Muscle of arm (tissue), 12 donors: Measurements from ENCODE around the gene AATF. TPM values are rescaled to one million over a fixed set of nuclear protein-coding genes. Genes with fewer than 3 reads are reported as not detected.
A peak's percentile ranks its signal among the peaks of the same experiment; 100 is the strongest.

Experiments
- DNase-seq: peaks from one replicate; pipeline ENCODE4 v3.0.0-alpha.2; 2013
- polyA plus RNA-seq, 12 donors: library from polyadenylated mRNA; unstranded; fragments of 120-200 nt; gene quantifications; one replicate each; pipeline ENCODE4 v1.2.1, GENCODE V29; 2013; ENCODE audit not compliant: insufficient read length in 12 of 12

AATF gene
- polyA plus RNA-seq, 12 donors = 19.8 to 54.2 (median 22.9) TPM; not detected in 1

DNA sequence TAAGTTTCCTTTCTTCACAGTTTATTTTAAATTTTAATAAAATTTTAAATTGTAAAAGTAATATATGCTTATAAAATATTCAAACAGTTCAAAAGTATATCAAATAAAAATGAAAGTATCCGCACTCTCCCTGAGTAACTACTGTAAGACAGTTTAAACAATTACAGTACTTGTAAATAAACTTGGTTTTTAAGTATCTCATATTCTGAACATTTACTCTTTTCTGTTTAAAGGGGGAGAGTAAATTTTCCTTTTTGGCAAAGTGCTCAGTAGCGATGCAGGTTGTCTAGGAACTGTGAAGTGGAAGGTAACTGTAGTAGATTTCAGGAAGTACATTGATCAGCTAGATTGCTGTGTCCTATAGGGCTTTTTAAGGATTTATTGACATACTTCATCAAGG lies 28.8 kb downstream of the AATF start:
- DNase-seq = no peak

DNA sequence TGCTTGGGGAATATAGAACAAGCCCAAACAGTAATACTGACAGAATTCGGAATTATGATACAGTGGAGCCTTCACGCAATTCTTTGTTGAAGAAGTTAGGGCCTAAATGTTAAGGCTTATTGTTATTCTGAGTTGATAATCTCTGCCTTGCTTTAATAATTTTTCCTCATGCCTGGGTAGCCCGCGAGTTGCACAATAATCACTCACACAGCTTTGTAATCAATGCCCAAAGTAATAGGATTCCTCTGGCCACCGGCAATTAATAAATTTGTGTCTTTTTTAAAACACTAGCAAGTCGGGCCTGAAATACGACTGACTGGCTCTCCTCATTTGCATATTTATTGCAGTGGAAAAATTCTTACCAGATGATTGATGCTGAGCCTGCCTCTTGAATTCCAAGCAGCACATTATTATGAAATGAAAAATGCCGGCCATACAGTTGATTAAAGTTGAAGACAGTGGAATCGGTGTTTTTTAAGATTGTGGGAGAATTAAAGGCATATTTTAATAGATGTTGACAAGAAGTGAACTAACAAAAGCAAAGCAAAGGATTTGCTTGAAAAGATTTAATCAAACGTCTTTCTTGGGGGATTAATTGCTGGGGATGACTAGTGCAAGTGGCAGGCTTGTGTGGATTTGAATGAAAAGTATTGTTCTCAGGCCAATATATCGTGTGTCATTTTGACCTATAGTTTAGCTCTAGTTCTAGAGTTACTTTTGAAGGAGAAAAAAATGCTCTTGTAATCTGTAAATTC lies 30.2 kb downstream of the AATF start:
- no peak for DNase-seq

GRCh38 chr17:36979565-36979941 lies 30.8 kb downstream of the AATF start:
- DNase-seq = no peak

DNA sequence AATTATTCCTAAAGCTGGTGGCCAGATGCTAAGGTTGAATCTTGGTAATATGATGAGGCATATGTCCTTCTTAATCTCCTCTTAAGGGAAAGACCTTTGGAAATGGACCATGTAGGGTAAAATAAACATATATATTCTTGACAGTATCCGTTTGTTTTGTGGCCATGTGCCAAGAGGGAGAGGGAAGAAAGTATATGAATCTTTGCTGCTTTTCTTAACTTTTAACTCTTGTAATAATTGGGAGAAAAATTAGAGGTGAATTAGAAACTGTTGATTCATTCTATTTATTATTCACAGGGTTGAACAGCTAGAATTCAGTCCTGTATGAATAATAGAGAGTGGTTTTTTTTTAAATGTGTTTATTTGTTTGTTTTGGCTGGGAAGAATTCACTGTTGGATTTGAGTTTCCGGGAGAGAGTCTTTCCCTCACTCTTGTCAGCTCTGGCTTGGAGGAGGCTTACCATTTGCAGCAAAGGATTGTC lies 31.6 kb downstream of the AATF start:
- DNase-seq = peak; percentile 5

GRCh38 chr17:36983618-36984017 lies 34.9 kb downstream of the AATF start:
- no peak for DNase-seq

DNA sequence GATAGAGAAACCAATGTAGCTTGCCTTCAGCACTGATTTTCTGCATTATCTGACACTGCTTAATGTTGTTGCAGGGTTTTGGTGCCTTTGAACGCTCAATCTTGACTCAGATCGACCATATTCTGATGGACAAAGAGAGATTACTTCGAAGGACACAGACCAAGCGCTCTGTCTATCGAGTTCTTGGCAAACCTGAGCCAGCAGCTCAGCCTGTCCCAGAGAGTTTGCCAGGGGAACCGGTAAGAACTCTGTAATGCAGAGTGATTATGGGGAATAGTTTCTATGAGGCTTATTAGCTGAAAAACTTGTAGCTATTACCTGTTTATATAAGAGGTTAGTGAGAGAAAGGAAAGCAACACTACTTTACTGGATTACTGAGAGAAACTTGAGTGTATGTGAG lies 40.4 kb downstream of the AATF start:
- DNase-seq = no peak

- DNase-seq = no peak
Measured at GRCh38 chr17:36992701-36993100, 43.9 kb downstream of the AATF start.

GRCh38 chr17:36993227-36993626 lies 44.5 kb downstream of the AATF start:
- DNase-seq = no peak

- DNase-seq = no peak
Measured at GRCh38 chr17:36994438-36994837, 45.7 kb downstream of the AATF start.

DNA sequence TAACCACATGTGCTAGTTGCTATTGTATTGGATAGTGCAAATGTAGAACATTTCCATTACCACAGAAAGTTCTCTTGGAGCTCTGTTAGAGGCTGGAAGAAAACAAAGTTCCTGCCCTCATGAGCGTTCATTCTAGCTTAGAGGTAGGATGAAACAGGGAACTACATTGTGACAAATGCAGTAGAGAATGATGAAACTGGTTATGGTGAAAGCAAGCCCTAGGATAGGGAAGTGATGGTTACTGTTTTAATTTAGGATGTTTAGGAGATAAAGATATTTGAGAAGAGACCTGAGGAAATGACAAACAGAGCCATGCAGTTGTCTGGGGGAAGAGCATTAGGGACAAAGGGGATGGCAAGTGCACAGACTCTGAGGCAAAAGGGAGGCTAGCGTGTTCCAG lies 50.7 kb downstream of the AATF start:
- no peak for DNase-seq

- no peak for DNase-seq
Measured at GRCh38 chr17:37016780-37017179, 68.0 kb downstream of the AATF start.

DNA sequence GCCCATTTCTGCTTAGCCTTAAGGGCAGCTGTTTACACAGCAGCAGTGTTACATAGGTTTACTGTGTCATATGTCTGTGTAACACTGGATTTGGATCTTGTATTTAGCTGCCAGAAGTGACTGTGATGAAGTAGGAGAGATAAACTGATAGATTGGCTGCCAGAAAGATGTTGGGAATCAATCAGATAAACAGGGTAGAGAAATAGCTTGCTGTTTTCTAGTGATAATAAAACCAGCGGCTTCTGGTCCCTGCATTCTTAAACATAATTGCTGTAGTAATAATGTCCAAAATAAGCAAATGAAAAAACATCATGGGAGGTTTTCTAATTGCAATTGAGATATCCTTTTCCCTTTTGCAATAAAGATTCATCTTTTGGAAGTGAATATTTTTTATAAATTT lies 68.7 kb downstream of the AATF start:
- DNase-seq = no peak

DNA sequence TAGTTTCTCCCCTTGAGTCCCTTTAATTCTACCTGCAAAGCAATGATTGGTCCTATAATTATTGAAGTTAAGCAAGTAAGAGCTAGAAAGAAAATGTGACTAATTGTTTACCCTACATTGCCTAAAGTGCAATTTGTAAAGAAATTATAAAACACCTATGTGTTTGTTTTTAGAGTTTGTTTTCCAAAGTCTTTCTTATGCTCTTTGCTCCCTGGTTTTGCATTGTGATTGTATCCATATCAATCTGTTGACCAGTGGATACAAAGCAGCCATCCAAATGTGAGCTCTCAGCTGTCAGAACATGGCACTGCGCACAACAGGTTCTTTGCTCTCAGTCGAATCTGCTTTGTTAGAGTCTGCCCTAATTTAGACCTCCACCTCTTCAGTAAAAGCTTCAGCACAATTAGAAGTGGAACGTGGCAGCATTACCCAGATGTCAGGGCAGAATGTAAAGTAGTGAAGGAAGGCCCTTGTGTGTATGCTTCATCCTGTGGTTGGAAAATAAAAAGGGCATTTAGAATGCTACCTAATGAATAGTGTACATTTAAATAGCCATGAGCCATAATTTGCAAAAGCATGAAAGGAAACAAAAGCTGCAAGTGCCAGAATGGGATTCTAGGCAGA lies 70.5 kb downstream of the AATF start:
- DNase-seq = no peak

DNA sequence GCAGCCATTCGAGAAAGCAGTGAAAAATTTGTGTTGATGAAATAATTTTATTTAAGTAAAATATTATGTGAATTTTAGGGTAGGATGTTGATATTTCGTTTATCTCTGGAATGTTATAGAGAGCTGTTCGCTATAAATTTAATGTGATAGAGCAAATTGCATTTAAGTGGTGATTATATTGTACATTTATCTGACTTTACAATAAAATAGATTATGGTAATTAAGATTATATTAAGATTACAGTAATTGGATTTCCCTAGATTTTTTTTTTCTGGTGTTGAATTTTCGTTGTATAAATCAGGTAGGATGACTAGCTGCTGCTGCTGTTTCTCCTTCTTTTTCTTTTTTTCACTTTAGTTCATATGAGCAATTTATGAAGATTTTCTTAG lies 71.0 kb downstream of the AATF start:
- no peak for DNase-seq

GRCh38 chr17:37024181-37024637 lies 75.5 kb downstream of the AATF start:
- no peak for DNase-seq

GRCh38 chr17:37025238-37025637 lies 76.5 kb downstream of the AATF start:
- DNase-seq = no peak

- no peak for DNase-seq
Measured at GRCh38 chr17:37025847-37026530, 77.2 kb downstream of the AATF start.

DNA sequence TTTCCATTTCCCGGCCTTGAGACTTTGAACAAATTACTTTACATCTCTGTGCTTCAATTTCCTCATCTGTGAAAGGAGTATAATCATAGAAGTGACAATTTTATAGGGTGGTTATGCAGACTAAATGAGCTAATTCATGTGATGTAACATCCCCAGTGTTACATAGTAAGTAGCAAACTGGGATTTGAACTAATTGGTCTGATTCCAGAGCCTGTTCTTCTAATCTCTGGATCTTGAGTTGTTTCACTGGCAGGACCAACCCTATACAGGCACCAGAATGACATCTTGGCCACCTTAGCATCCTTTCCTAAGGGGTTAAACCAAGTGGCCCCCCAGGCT lies 77.7 kb downstream of the AATF start:
- DNase-seq = no peak

GRCh38 chr17:37028040-37028439 lies 79.3 kb downstream of the AATF start:
- no peak for DNase-seq

DNA sequence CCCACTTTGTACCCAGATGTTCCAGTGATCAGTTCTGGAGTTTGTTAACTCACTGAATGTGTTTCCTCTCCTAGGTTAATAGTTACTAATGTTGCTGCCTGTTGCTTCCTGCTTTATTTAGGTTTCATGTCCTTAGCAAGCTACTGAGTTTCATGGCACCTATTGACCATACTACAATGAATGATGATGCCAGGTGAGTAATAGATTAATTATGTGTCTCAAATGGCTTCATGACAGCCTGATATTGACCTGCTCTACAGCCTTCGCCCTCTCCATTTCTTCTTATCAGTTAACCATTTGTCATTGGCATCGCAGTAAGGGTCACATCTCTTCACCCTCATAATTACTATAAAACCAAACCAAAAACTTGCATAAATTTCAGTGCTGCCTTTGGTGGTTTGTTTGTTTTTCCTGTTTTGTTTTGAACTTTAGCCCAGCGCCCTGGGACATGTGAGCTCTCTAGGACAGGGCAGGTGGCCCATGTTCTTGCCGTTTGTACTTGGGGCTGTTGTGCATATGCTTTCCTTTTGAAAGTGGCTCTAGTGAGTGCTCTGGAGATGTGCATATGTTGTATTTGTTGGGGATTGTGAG lies 82.8 kb downstream of the AATF start:
- DNase-seq = no peak

DNA sequence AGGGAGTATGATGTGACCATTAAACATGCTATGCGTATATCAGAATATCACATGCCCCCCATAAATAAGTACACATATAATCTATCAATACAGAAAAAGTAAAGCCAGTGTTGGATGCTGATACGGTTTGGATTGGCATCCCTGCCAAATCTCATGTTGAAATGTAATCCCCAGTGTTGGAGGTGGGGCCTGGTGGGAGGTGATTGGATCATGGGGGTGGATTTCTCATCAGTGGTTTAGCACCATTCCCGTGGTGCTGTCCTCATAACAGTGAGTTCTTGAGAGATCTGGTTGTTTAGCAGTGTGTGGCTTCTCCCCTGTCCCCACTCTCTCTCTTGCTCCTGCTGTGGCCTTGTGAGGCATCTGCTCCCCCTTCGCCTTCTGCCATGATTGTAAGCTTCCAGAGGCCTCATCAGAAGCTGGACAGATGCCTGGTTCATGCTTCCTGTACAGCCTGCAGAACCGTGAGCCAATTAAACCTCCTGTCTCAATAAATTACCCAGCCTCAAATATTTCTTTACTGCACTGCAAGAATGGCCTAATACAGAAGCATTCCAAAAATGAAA lies 88.9 kb downstream of the AATF start:
- DNase-seq = no peak

DNA sequence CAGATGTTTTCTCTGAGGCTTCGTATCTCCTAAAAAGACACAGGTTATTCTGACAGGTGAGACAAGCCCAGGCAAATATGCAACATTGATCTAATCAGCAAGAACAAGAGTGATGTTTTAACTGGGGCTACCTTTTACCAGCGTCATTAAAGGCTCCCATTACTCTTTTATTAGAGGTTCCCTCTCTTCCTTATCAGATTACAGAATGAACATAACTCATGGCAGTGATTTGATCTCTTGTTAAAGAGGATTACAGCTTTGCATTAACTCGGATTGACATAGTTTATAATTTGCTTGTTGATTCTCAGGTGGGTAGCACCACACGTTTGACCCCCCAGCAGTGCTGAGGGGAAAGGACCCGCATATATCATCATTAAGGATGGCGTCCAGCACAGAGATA lies 90.5 kb downstream of the AATF start:
- DNase-seq = no peak
